ENCODE measurements around the gene E2F7. TPM values are rescaled to one million over a fixed set of nuclear protein-coding genes. Genes with fewer than 3 reads are reported as not detected.

E2F7 gene
- total RNA-seq (ENCODE audit: low replicate concordance), result 31.9 and 40.5 TPM in 2 replicates

GRCh38 chr12:77065361-77066204, at the start of gene E2F7:
TSS of gene E2F7 (minus strand) at chr12:77065569. CDS start at chr12:77064635, 934 bp downstream.
- Histone ChIP-seq H3K27ac (peak within 1 kb of the TSS; percentile 93), H3K36me3 (no peaks in the 10 kb centered on the region), H3K9ac (peak within 1 kb of the TSS; percentile 72), H3K4me1 (peaks cover 25% of the 10 kb centered on the region), H3K9me3 (ENCODE audit: low read depth) (no peaks in the 10 kb centered on the region), H4K20me1 (ENCODE audit: low read depth) (no peaks in the 10 kb centered on the region), H3K4me3 (peak within 1 kb of the TSS; percentile 90), H2AFZ (replicated peaks) (peak within 1 kb of the TSS; percentile 92), H3K27me3 (no peaks in the 10 kb centered on the region), H3F3A (ENCODE audit: low read depth) (peaks cover 23% of the 10 kb centered on the region), H3K79me2 (ENCODE audit: low read depth) (peaks cover 45% of the 10 kb centered on the region), H3K4me2 (peak within 1 kb of the TSS; percentile 92)
- H3K4me3 Mint-ChIP-seq, result peak within 1 kb of the TSS; percentile 91
- H3K4me1 Mint-ChIP-seq, result peaks cover 29% of the 10 kb centered on the region
- TF ChIP-seq, protein P1, sequence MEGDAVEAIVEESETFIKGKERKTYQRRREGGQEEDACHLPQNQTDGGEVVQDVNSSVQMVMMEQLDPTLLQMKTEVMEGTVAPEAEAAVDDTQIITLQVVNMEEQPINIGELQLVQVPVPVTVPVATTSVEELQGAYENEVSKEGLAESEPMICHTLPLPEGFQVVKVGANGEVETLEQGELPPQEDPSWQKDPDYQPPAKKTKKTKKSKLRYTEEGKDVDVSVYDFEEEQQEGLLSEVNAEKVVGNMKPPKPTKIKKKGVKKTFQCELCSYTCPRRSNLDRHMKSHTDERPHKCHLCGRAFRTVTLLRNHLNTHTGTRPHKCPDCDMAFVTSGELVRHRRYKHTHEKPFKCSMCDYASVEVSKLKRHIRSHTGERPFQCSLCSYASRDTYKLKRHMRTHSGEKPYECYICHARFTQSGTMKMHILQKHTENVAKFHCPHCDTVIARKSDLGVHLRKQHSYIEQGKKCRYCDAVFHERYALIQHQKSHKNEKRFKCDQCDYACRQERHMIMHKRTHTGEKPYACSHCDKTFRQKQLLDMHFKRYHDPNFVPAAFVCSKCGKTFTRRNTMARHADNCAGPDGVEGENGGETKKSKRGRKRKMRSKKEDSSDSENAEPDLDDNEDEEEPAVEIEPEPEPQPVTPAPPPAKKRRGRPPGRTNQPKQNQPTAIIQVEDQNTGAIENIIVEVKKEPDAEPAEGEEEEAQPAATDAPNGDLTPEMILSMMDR (IDR thresholded peaks at IDR 0.05), result no peak
- peak; percentile 98 for DNase-seq (ENCODE audit: low spot score)
- H3K27ac Mint-ChIP-seq, result peak within 1 kb of the TSS; percentile 58
- H3K27me3 Mint-ChIP-seq (ENCODE audit: insufficient read depth, low read depth), result no peaks in the 10 kb centered on the region
- no peaks in the 10 kb centered on the region for H3K9me3 Mint-ChIP-seq
- peaks cover 20% of the 10 kb centered on the region for H3K36me3 Mint-ChIP-seq

GRCh38 chr12:77113971-77114370, 48.6 kb upstream of the E2F7 start:
- H3K27me3 Mint-ChIP-seq (ENCODE audit: insufficient read depth, low read depth), result peaks cover 4% of the 10 kb centered on the region
- no peak overlapping the region for H3K4me3 Mint-ChIP-seq
- no peaks in the 10 kb centered on the region for H3K4me1 ChIP-seq
- H3K9ac ChIP-seq, result no peak overlapping the region
- H3K36me3 Mint-ChIP-seq, result no peaks in the 10 kb centered on the region
- no peaks in the 10 kb centered on the region for H3K36me3 ChIP-seq
- H3K79me2 ChIP-seq (ENCODE audit: low read depth), result no peaks in the 10 kb centered on the region
- TF ChIP-seq, protein P1 (IDR thresholded peaks at IDR 0.05), result no peak
- TF ChIP-seq EZH2 (IDR thresholded peaks at IDR 0.05) (no peak), EZH2phosphoT487 (IDR thresholded peaks at IDR 0.05) (no peak)
- no peak overlapping the region for H3K27ac Mint-ChIP-seq
- no peaks in the 10 kb centered on the region for H3F3A ChIP-seq (ENCODE audit: low read depth)
- peaks cover 6% of the 10 kb centered on the region for H3K9me3 Mint-ChIP-seq
- H2AFZ ChIP-seq (replicated peaks), result no peak overlapping the region
- H3K4me1 Mint-ChIP-seq, result peaks cover 4% of the 10 kb centered on the region
- no peak overlapping the region for H3K4me2 ChIP-seq
- no peaks in the 10 kb centered on the region for H4K20me1 ChIP-seq (ENCODE audit: low read depth)
- no peak overlapping the region for H3K4me3 ChIP-seq
- DNase-seq (ENCODE audit: low spot score), result no peak
- no peaks in the 10 kb centered on the region for H3K27me3 ChIP-seq
- no peaks in the 10 kb centered on the region for H3K9me3 ChIP-seq (ENCODE audit: low read depth)
- no peak overlapping the region for H3K27ac ChIP-seq

- Histone ChIP-seq H3K27ac (no peak overlapping the region), H4K20me1 (ENCODE audit: low read depth) (no peaks in the 10 kb centered on the region), H3K4me1 (peaks cover 3% of the 10 kb centered on the region), H3F3A (ENCODE audit: low read depth) (no peaks in the 10 kb centered on the region), H3K4me3 (no peak overlapping the region), H3K79me2 (ENCODE audit: low read depth) (no peaks in the 10 kb centered on the region), H3K9ac (no peak overlapping the region), H2AFZ (replicated peaks) (no peak overlapping the region), H3K4me2 (no peak overlapping the region), H3K9me3 (ENCODE audit: low read depth) (no peaks in the 10 kb centered on the region), H3K36me3 (no peaks in the 10 kb centered on the region), H3K27me3 (no peaks in the 10 kb centered on the region)
- H3K4me1 Mint-ChIP-seq, result no peaks in the 10 kb centered on the region
- no peaks in the 10 kb centered on the region for H3K36me3 Mint-ChIP-seq
- H3K4me3 Mint-ChIP-seq, result no peak overlapping the region
- H3K27ac Mint-ChIP-seq, result no peak overlapping the region
- H3K9me3 Mint-ChIP-seq, result peaks cover 6% of the 10 kb centered on the region
- TF ChIP-seq, protein P1 (IDR thresholded peaks at IDR 0.05), result no peak
- TF ChIP-seq EZH2phosphoT487 (IDR thresholded peaks at IDR 0.05), result no peak
- no peak for DNase-seq (ENCODE audit: low spot score)
- H3K27me3 Mint-ChIP-seq (ENCODE audit: insufficient read depth, low read depth), result peaks cover 4% of the 10 kb centered on the region
These were observed 43.3 kb upstream of the E2F7 start for GRCh38 chr12:77108707-77109106.

Data from neural progenitor cell (in vitro differentiated cells).